NCI-H1417 treated with DMSO at 0.1 percent for 48 hours (cell line): ENCODE data around the gene HIPK3.
A peak's percentile ranks its signal among the peaks of the same experiment; 100 is the strongest.
"Not testable (repeated sequence)": the region's sequence is repeated elsewhere in the genome, so short reads cannot be mapped to it uniquely, and the experiment has no call there.

Experiments used
- DNase-seq: peaks from one replicate; lab custom pipeline; 2025; lab: John Stamatoyannopoulos, UW

HIPK3 gene

GRCh38 chr11:33257160-33257896 is at the start of gene HIPK3:
Gene HIPK3 (plus strand): TSS chr11:33257381.
- DNase-seq, result peak; percentile 31

- no peak for DNase-seq
Measured at GRCh38 chr11:33207408-33207985, 49.7 kb upstream of the HIPK3 start.

GRCh38 chr11:33208150-33208549 is 49.0 kb upstream of the HIPK3 start:
- DNase-seq, result no peak

- no peak for DNase-seq
Measured at GRCh38 chr11:33211153-33211552, 46.0 kb upstream of the HIPK3 start.

GRCh38 chr11:33211580-33211979 is 45.6 kb upstream of the HIPK3 start:
- DNase-seq, result no peak

GRCh38 chr11:33214187-33214586 is 43.0 kb upstream of the HIPK3 start:
- DNase-seq, result no peak

- DNase-seq, result no peak
Measured at GRCh38 chr11:33214767-33215166, 42.4 kb upstream of the HIPK3 start.

GRCh38 chr11:33216676-33217075 is 40.5 kb upstream of the HIPK3 start:
- DNase-seq, result not testable (repeated sequence)

GRCh38 chr11:33222052-33222750 is 35.0 kb upstream of the HIPK3 start:
- no peak for DNase-seq

- no peak for DNase-seq
Measured at GRCh38 chr11:33225371-33225770, 31.8 kb upstream of the HIPK3 start.

GRCh38 chr11:33227578-33228261 is 29.5 kb upstream of the HIPK3 start:
- DNase-seq, result no peak

GRCh38 chr11:33234397-33235190 is 22.6 kb upstream of the HIPK3 start:
- DNase-seq, result no peak

- no peak for DNase-seq
Measured at GRCh38 chr11:33237039-33237597, 20.1 kb upstream of the HIPK3 start.

- no peak for DNase-seq
Measured at GRCh38 chr11:33242575-33242974, 14.6 kb upstream of the HIPK3 start.

GRCh38 chr11:33243654-33244053 is 13.5 kb upstream of the HIPK3 start:
- DNase-seq, result not testable (repeated sequence)

GRCh38 chr11:33248416-33248971 is 8.7 kb upstream of the HIPK3 start:
- no peak for DNase-seq

GRCh38 chr11:33256031-33256812 is 959 bp upstream of the HIPK3 start:
- no peak for DNase-seq

GRCh38 chr11:33256813-33257159 is 395 bp upstream of the HIPK3 start:
- no peak for DNase-seq

GRCh38 chr11:33257897-33258630 is 883 bp downstream of the HIPK3 start:
- DNase-seq, result peak; percentile 8
